GM12878 (cell line): ENCODE measurements around the gene ANKRD50. TPM values are rescaled to one million over a fixed set of nuclear protein-coding genes. Genes with fewer than 3 reads are reported as not detected.

Experiments used
- ATAC-seq: fragments of 200-7000 bp; cut with Tn5 transposase; 3 replicates; pipeline ENCODE4 v1.9.1; 2020; ENCODE audit warnings: mild to moderate bottlenecking, moderate library complexity
- BruUV-seq: library from RNA; stranded (reverse); fragments of 400-500 nt; replicated peaks from 2 replicates; lab custom pipeline; 2021; lab: Mats Ljungman, UMichigan
- CTCF ChIA-PET: fragments of 300-600 bp; sonication (Branson Sonifier 250); formaldehyde crosslinking; extraction: SDS; loops from one replicate; lab custom pipeline; 2021; ENCODE audit warnings: inconsistent platforms; lab: Yijun Ruan, JAX
- POLR2A ChIA-PET: fragments of 350-600 bp; formaldehyde crosslinking; extraction: SDS; loops from one replicate; lab custom pipeline; 2021; ENCODE audit warnings: inconsistent platforms; lab: Charles Lee
- RAD21 ChIA-PET: fragments of 300-600 bp; sonication (Branson Sonifier 250); formaldehyde crosslinking; loops from one replicate; lab custom pipeline; 2023; ENCODE audit warnings: antibody characterized with exemption; ENCODE audit not compliant: unreplicated experiment; lab: Charles Lee
- SMC1A ChIA-PET: fragments of 300-600 bp; sonication (Branson Sonifier 250); formaldehyde crosslinking; loops from one replicate; lab custom pipeline; 2023; ENCODE audit not compliant: unreplicated experiment, uncharacterized antibody; lab: Charles Lee
- DNase-seq: peaks from one replicate; pipeline ENCODE4 v3.0.0-alpha.2; 2011; ENCODE audit warnings: low read depth, low spot score
- FAIRE-seq: peaks from 3 replicates; lab custom pipeline; 2011; peaks lifted over from hg19 to GRCh38; lab: Jason Lieb, UNC
- H2AFZ ChIP-seq: 2 replicates; pipeline ENCODE4 v1.6.0; 2011; ENCODE audit warnings: low read depth, low read length, control low read depth; ENCODE audit not compliant: control insufficient read depth
- H3K27ac ChIP-seq: 2 replicates; pipeline ENCODE4 v1.5.1; 2011; ENCODE audit warnings: control low read depth; ENCODE audit not compliant: control insufficient read depth, insufficient read depth
- H3K27me3 ChIP-seq, 2 experiments: replicated peaks in 1 of 2; 2 replicates each; pipeline versions ENCODE4 v1.6.0 to v1.6.1; 2011; ENCODE audit warnings: low read length in 1 of 2; ENCODE audit not compliant: control insufficient read depth in 2 of 2, insufficient read depth in 2 of 2
- H3K36me3 ChIP-seq, 2 experiments: 2 replicates each; pipeline ENCODE4 v1.5.1; 2011; ENCODE audit warnings: low read length in 1 of 2; ENCODE audit not compliant: control insufficient read depth in 2 of 2, insufficient read depth in 2 of 2
- H3K4me1 ChIP-seq: 2 replicates; pipeline ENCODE4 v1.6.1; 2011; ENCODE audit warnings: mild to moderate bottlenecking, low read length, moderate library complexity, mixed read lengths; ENCODE audit not compliant: control insufficient read depth, insufficient read depth
- H3K4me2 ChIP-seq: 2 replicates; pipeline ENCODE4 v1.6.0; 2011; ENCODE audit warnings: control low read depth; ENCODE audit not compliant: control insufficient read depth, insufficient read depth
- H3K4me3 ChIP-seq: fragments of 200-600 bp; sonication (generic); 2 replicates; pipeline ENCODE4 v1.5.1; 2016
- H3K79me2 ChIP-seq: 2 replicates; pipeline ENCODE4 v1.6.0; 2011; ENCODE audit warnings: low read length; ENCODE audit not compliant: control insufficient read depth, insufficient read depth
- H3K9ac ChIP-seq: 2 replicates; pipeline ENCODE4 v1.8.0; 2011; ENCODE audit warnings: low read length, control low read depth, mixed read lengths; ENCODE audit not compliant: control insufficient read depth, insufficient read depth
- H3K9me3 ChIP-seq: replicated peaks from 3 replicates; pipeline ENCODE4 v1.5.1; 2011; ENCODE audit warnings: mild to moderate bottlenecking, low read length; ENCODE audit not compliant: control insufficient read depth, insufficient read depth
- H4K20me1 ChIP-seq: 2 replicates; pipeline ENCODE4 v1.6.0; 2011; ENCODE audit not compliant: control insufficient read depth, insufficient read depth
- ATF2 ChIP-seq: IDR thresholded peaks from 2 replicates; pipeline ENCODE4 v1.6.1; 2012; ENCODE audit warnings: low read length, inconsistent platforms
- CBFB ChIP-seq: IDR thresholded peaks from 2 replicates; pipeline ENCODE4 v1.6.1; 2016; ENCODE audit warnings: antibody characterized with exemption, low read depth
- IRF3 ChIP-seq: fragments of 450-650 bp; IDR thresholded peaks from 2 replicates; pipeline ENCODE4 v1.6.1; 2014; ENCODE audit warnings: mild to moderate bottlenecking
- IRF4 ChIP-seq: IDR thresholded peaks from 2 replicates; pipeline ENCODE4 v1.6.1; 2011; ENCODE audit warnings: low read depth, low read length
- POU2F2 ChIP-seq: IDR thresholded peaks from 3 replicates; pipeline ENCODE4 v1.6.1; 2011; ENCODE audit warnings: low read depth, mild to moderate bottlenecking, low read length, borderline replicate concordance
- ZBTB4 ChIP-seq: fragments of 450-650 bp; formaldehyde crosslinking; IDR thresholded peaks from 2 replicates; pipeline ENCODE4 v1.4.0; 2022; ENCODE audit warnings: mild to moderate bottlenecking, moderate library complexity
- ZNF687 ChIP-seq: fragments of 450-650 bp; IDR thresholded peaks from 2 replicates; pipeline ENCODE4 v1.6.1; 2017; ENCODE audit warnings: mild to moderate bottlenecking, moderate library complexity
- WGBS: methylation state at CpG from one replicate; pipeline ENCODE4 v1.1.6; 2016; ENCODE audit warnings: low lambda C conversion rate; ENCODE audit not compliant: insufficient replicate concordance, insufficient coverage; ENCODE audit errors: missing lambda C conversion rate; 5-methylcytosine and 5-hydroxymethylcytosine counted together
- in situ Hi-C: fragments of 300-500 bp; cut with MboI; formaldehyde crosslinking; loops from 9 replicates; pipeline ENCODE4 v1.14.3; 2018; ENCODE audit warnings: mixed read lengths
- intact Hi-C: fragments of 100-400 bp; cut with micrococcal nuclease; formaldehyde crosslinking; loops from one replicate; pipeline ENCODE4 v1.14.2; 2022; ENCODE audit not compliant: unreplicated experiment
- polyA plus RNA-seq, 11 experiments: library from polyadenylated mRNA; depleted of rRNA in 4 of 11; unstranded in 6 of 11; stranded (reverse) in 5 of 11; fragments of >200 nt; fragmentation: Nextera tagmentation in 4 of 11; fragmentation: Illumina TruSeq in 1 of 11; extraction: Ambion mirVana in 4 of 11; extraction: Trizol in 1 of 11; gene quantifications; 1 replicate in 1 of 11; 2 replicates in 10 of 11; pipeline versions ENCODE4 v1.2.1 to v1.2.3, GENCODE V29; 2011 to 2016; ENCODE audit warnings: inconsistent platforms in 2 of 11, missing spikeins in 2 of 11, low read depth in 1 of 11
- total RNA-seq, 4 experiments: library from RNA; depleted of rRNA in 3 of 4; stranded (reverse); fragments of >200 nt in 3 of 4; fragmentation: Illumina TruSeq in 1 of 4; extraction: Trizol in 1 of 4; gene quantifications; 2 replicates each; pipeline versions ENCODE4 v1.2.1 to v1.2.3, GENCODE V29; 2013 to 2021

The ANKRD50 gene
- total and polyA plus RNA-seq, 10 of the 15 experiments (the other 5 are each of a cell fraction or from before 2014, with no cell fraction given) = under 0.01 to 0.10 (median 0.03) TPM; not detected in 1

- TF ChIP-seq ZBTB4 = no peak
These were observed 28.2 kb downstream of the ANKRD50 start (continued) for GRCh38 chr4:124684301-124684700.

- no peaks in the 10 kb centered on the region for H3K79me2 ChIP-seq
- no peak overlapping the region for H3K27ac ChIP-seq
- 81% methylated on average over 2 of the region's 2 CpGs for WGBS
- ChIA-PET POLR2A (no interaction called here), RAD21 (no interaction called here)
- no TSS peak for BruUV-seq
- no peak for DNase-seq
- H3K36me3 ChIP-seq = no peaks in the 10 kb centered on the region
- no peaks in the 10 kb centered on the region for H3K27me3 ChIP-seq
- no peak overlapping the region for H3K4me3 ChIP-seq
- no peak for TF ChIP-seq POU2F2
- no peak for TF ChIP-seq ATF2
- no peak for TF ChIP-seq IRF4
- no peak for TF ChIP-seq ZNF687
- no peak for TF ChIP-seq CBFB
- TF ChIP-seq IRF3 = no peak
- TF ChIP-seq, all 136 proteins: peak for 0
- Histone ChIP-seq H2AFZ (no peak overlapping the region), H3K4me1 (no peaks in the 10 kb centered on the region), H4K20me1 (no peaks in the 10 kb centered on the region), H3K9me3 (no peaks in the 10 kb centered on the region), H3K9ac (no peak overlapping the region), H3K4me2 (no peak overlapping the region)
- intact Hi-C loops = no loop called here
- in situ Hi-C loops = no loop called here
- SMC1A ChIA-PET = no interaction called here
- CTCF ChIA-PET = no interaction called here
- FAIRE-seq = no peak
- ATAC-seq = no peak
These were observed 30.1 kb downstream of the ANKRD50 start for GRCh38 chr4:124682384-124682783.
